Right ventricle myocardium inferior (tissue), 1 donor: ENCODE measurements around the gene TLCD1. TPM values are rescaled to one million over a fixed set of nuclear protein-coding genes. Genes with fewer than 3 reads are reported as not detected.

Source experiments
- ATAC-seq: fragments of 200-7000 bp; cut with Tn5 transposase; one replicate; pipeline ENCODE4 v1.9.1; 2020; ENCODE audit warnings: mild to moderate bottlenecking, moderate library complexity
- DNase-seq: peaks from one replicate; pipeline ENCODE4 v3.0.0; 2021; ENCODE audit errors: missing footprints
- intact Hi-C: fragments of 100-400 bp; cut with DNase I; formaldehyde crosslinking; loops from one replicate; pipeline ENCODE4 v1.11.0; 2022
- total RNA-seq: library from RNA; stranded (reverse); fragmentation: NEBNext Ultra II Directional; extraction: Animal tissue kit (Norgen Biotek cat#: 25700); gene quantifications from one replicate; pipeline ENCODE4 v1.2.1, GENCODE V29; 2021
- donor health status: DM: no; HTN: yes; CAD: no; lungs with severe emphysema.

TLCD1 gene
- total RNA-seq, 1 donor from 2014 or later = 2.4 TPM

- no peak for DNase-seq
- intact Hi-C loops = loop anchor here (1.0 kb wide), 1 partner anchor 194 kb away; no protein-coding TSS in a partner anchor
- ATAC-seq = no peak
Measured at GRCh38 chr17:28719021-28719433, 7.0 kb downstream of the TLCD1 start.

DNA sequence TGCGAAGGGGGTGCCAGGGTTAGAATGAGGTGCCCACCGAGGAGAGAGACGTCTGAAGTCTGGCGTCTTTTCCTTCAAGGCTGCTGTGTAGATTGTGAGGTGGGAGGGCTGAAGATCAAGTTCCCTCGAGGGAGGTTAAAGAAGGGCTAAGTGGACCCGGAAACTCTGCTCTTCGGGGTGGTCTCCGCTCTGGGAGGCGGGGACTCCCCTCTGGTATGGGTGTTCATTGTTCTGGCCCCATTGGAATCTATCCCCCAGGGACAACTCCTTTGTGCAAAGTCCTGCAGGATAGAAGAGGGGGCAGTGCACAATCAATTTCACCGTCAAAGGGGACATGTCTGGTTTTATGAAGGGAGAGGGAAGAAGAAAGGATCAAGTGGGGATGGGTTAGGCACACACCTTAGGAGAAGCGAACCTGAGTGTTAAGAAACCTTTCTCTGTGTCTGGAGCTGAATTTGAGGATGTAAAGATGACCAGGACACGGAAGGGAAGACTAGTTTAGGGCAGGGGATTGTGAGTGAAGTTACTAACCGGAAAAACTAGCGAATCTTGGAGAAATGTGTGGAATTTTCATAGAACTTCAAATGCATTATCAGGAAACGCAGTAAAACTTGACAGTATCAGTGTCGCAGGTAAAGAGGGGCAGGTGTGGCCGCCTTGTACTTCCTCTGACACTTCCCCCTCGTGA lies 7.6 kb downstream of the TLCD1 start:
- intact Hi-C loops = loop anchor here (1.0 kb wide), 1 partner anchor 195 kb away; no protein-coding TSS in a partner anchor
- ATAC-seq (no peak), DNase-seq (no peak)

- peak; percentile 77 for DNase-seq
- intact Hi-C loops = no loop called here
- ATAC-seq = peak; percentile 36
Measured at GRCh38 chr17:28717578-28718332, 8.3 kb downstream of the TLCD1 start, which contains the start of gene RAB34. Gene RAB34 (minus strand): TSS chr17:28717868. CDS start chr17:28717266, 602 bp downstream.

DNA sequence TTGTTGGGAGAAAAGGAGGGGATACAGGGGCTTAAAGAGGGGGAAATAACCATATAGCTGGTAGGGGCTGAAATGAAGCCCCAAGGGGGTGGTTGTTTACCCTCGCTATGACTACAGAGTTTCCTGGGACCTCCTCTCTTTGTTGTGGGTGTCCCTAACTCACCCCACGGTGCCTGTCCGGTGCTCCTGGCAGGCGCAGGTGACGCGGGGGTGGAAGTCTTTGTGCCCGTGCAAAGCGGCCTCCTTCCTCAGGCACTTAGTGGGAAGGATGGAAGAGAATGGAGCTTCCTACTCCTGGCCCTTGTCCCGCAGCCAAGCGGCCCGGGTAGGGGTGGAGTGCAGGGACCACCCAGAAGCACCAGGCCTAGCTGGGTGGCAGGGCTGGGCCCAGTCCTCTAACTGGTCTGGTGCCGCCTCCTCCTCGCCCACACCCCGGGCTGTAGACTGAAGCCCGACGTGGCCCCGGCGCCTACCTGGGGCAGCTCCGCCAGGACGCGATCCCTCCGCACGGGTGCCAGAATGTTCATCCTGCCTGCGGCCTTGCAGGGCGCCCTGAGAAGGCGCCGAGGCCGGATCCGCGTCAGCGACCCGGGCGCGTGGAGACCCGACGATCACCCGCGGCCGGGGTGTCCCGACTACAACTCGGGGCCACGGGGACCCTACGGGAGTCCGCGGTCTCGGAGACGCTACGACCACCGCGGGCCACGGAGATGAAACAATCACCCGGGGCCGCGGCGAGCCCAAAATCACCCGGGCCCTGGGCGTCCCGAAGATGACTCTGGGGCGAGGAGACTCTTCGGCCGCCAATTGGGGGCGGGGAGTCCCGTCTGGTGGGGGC lies 9.1 kb downstream of the TLCD1 start:
- no peak for DNase-seq
- intact Hi-C loops = no loop called here
- no peak for ATAC-seq

GRCh38 chr17:28715217-28715616 lies 10.8 kb downstream of the TLCD1 start:
- no peak for DNase-seq
- no peak for ATAC-seq
- intact Hi-C loops = no loop called here

DNA sequence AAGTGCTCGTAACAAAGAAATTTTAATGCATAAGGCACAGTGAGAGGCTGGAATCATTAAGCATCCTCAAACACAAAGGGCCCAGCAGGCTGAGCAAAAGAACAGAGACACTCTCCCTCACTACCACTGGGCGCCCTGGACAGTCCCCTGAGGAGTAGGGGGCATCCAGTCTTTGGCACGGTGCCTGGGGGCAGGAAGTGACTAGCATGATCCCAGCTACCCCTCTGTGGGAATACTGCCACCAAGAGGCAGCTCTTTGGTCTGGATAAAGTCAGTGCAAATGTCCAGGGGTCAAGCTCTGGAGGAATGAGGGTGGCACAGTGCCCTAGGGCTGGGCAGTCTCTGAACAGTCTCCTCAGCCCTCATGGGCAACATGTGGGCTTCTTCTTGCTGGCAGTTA lies 11.8 kb downstream of the TLCD1 start:
- intact Hi-C loops = no loop called here
- no peak for ATAC-seq
- no peak for DNase-seq

GRCh38 chr17:28712705-28713415 lies 13.2 kb downstream of the TLCD1 start:
- ATAC-seq = no peak
- peak; percentile 9 for DNase-seq

DNA sequence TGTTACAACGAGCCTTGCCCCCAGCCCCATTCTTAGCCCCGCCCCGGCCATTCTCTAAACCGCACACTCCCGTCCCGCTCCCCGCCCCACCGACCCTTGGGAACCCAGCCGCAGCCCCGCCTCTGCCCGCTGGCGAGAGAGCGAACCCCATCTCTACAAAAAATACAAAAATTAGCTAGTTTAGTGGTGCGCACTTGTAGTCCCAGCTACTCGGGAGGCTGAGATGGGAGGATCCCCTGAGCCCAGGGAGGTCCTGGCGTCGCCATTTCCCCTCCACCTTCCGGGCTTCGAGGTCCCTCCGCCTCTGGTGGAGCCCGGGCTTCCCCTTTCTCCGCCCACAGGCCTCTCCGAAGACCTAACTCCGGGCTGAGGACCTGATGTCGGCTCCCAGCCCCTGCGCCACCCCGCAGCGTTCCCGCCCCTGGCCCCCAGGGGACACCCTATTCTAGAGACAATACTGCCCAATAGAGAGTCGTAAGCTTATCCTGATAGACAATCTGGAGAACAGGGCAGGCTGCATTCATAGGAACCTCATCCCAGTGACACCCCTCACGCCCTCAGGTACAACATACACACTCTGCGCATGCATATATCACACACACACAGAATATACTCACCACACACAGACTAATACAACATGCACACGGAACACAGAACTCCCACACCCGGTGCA lies 13.9 kb downstream of the TLCD1 start:
- intact Hi-C loops = no loop called here
- DNase-seq = peak; percentile 86
- ATAC-seq = peak; percentile 10

More at GRCh38 chr17:28712705-28713415, 13.2 kb downstream of the TLCD1 start:
- intact Hi-C loops = no loop called here

GRCh38 chr17:28711723-28712031 lies 14.4 kb downstream of the TLCD1 start, which contains the start of gene PROCA1:
Gene PROCA1 (minus strand): TSS chr17:28711888. CDS start chr17:28711660, 228 bp downstream.
- intact Hi-C loops = no loop called here
- ATAC-seq (no peak), DNase-seq (no peak)

DNA sequence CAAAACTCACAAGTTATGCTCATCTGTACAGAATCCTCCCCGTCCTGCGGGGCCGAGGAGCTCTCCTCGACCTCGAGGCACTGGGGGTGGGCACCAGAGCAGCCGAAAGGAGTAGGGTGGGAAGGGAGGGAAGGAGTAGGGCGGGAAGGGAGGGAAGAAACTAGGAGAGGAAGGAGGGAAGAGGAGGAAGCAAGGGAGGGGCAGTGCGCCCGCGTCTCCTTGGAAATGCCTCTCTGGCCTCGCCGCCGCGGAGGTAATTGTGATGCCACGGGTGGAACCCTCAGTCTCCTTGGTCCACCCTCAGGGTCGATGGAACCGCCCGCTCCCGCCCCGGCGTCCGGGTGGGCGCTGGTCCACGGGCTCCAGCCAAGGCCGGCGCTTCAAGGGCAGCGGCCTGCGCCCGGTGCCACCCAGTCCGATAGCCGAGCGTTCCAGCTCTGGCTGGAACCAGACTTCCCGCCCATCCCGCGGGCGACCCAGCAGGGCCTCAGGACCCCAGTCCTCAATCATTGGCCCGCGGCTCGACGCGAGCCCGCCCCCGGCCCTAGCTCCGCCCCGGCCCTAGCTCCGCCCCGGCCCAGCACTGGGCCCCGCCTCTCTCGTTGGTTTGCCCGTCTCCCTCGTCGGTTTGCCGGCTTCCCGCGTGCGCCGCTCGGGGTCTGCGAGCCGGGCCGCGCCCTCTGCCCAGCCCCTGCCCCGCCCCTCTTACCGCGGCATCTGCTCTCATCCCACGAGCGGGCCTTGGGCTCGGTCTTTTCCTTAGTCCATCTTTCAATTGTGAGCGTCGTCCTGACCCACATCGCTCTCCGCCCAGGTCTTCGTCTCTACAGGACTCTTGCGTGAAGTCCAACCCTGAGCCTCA lies 14.9 kb downstream of the TLCD1 start:
- intact Hi-C loops = no loop called here
- ATAC-seq (peak; percentile 97), DNase-seq (peak; percentile 95)

DNA sequence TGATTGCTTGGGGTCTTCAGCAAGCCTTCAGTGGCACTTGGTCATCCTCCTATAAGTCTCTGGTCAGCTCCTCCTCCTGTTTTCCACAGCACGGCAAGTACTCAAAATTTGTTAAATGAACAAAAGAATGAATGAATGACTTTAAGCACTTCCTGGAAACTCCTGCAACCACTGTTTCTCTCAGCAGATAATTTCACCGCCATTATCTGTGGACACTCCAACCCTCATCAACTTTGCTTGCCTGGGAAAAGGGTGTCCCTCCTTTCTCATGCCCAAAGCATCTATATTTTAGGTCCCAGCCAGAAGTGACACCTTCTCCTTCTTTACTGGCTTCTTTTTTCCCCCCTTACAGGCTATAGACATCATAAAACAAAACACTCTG lies 18.7 kb downstream of the TLCD1 start:
- DNase-seq = no peak
- no peak for ATAC-seq
- intact Hi-C loops = loop anchor here (5.0 kb wide), 1 partner anchor 60 kb away; the partner anchor contains the start of gene BLTP2

DNA sequence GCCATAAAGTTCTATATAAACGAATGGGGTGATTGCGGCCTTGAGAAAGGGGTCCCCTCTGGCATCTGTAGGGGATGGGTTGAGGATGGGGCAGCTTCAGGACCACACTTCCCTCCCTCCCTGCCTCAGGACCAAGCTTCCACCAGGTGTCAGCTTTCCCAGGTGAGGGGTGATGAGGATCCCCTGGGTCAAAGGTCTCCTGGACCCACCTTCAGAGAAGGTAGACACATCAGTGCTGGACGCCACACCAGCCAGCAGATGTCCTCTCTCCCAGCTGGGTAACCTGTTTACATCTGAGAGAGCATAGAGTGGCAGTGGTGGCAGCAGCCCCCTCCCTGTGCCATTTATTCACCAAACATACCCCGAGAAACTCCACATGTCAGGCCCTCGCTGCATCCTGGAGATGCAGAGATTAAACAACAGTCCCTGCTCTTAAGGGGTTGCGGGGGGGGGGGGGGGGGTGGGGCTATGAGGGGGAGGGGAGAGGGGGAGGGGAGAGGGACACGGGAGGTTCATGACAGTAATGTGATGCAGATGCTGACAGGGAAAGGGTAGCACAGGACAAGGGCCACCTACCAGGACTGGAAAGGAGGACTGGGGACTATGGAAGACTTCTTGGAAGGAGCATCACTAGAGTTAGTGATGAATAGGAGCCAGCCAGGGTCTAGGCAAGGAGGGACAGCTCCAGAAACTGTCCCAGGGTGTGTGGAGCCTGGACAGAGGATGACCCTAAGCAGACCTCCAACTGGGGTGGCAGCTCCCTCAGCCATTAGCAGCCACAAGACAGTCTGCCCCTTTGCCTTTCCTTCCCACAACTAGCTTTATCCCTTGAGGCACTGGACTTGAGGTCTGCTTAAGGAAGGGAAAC lies 19.3 kb downstream of the TLCD1 start:
- DNase-seq (peak; percentile 17), ATAC-seq (no peak)
- intact Hi-C loops = loop anchor here (5.0 kb wide), 1 partner anchor 59 kb away; the partner anchor contains the start of gene BLTP2

DNA sequence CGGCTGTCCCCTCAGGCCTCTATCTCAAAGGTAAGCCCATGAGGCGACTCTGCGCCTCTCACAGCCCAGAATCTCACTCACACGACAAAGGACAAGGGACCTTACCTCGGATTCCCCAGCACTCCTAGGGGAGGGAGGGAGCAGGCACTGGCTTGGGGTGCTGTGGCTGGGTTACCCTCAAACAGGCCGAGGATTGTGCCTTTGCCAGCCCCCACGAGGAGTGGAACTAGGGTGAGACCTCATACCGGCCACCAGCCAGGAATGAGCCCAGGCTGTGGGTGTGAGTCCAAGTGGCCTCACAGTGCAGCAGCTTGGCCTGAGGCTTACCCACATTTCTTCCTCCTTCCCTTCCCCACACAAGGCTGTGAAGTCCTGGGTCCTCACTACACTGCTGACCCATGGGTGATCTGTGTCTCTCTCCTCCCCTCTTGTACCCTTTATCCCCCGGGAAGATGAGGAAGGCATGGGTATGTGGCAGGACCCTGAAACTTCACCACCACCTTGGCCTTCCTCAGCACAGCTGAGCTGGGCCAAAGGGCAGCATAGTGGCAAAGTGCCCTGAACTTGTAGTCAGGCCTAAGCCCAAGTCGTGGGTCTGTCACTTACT lies 20.2 kb downstream of the TLCD1 start:
- peak; percentile 47 for DNase-seq
- ATAC-seq = no peak
- intact Hi-C loops = loop anchor here (5.0 kb wide), 1 partner anchor 59 kb away; the partner anchor contains the start of gene BLTP2

DNA sequence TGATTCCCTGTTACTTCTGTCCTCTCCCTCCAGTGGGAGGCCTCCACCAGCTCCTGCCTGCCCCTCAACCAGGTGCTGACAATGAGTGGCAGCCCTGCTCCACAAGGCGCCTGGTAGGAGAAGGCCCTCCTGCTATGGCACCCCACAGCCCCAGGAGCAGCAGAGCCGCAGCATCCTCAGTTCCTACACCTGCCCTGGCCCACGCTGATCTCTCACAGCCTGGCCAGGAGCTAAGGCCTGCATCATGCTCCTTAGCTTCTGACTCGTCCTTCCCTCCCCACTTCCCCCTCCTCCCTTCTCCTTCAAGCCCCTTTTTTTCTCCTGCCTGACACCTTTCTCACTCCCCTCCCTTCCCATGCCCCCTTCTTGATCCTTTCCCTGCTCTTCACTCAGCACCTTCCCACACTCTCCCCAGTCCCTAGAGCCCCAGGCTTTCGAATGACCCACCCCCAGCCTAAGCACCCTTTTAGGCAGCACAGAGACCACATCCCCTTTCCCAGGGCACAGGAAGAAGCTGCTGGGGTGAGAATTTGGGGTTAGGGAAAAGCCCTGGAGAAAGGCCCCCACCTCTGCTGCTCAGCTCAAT lies 20.9 kb downstream of the TLCD1 start:
- intact Hi-C loops = loop anchor here (5.0 kb wide), 1 partner anchor 58 kb away; the partner anchor contains the start of gene BLTP2
- no peak for DNase-seq
- no peak for ATAC-seq

GRCh38 chr17:28704219-28704858 lies 21.7 kb downstream of the TLCD1 start:
- no peak for ATAC-seq
- intact Hi-C loops = no loop called here

More at GRCh38 chr17:28704219-28704858, 21.7 kb downstream of the TLCD1 start:
- peak; percentile 46 for DNase-seq
